ENCODE results near the gene EPN1. TPM values are rescaled to one million over a fixed set of nuclear protein-coding genes. Genes with fewer than 3 reads are reported as not detected.

The EPN1 gene
- total RNA-seq (2022; extraction: Qiagen RNA extraction), result 121 to 214 TPM (median 210 TPM) in 5 replicates

GRCh38 chr19:55674841-55675660 is at the start of gene EPN1:
Gene EPN1, plus strand, starts transcription at chr19:55675226. Its CDS starts 3,402 bp downstream, at chr19:55678628.

GRCh38 chr19:55640577-55641425 is 34.2 kb upstream of the EPN1 start, which contains the start of gene ZNF580:
Gene ZNF580, plus strand, starts transcription at chr19:55641002. Its CDS starts 1,507 bp downstream, at chr19:55642509.

GRCh38 chr19:55643003-55643886 is 31.8 kb upstream of the EPN1 start, which contains the start of gene ZNF581:
Gene ZNF581, plus strand, starts transcription at chr19:55643649. Its CDS starts 923 bp downstream, at chr19:55644572.

GRCh38 chr19:55647732-55648584 is 27.1 kb upstream of the EPN1 start, which contains the start of gene CCDC106:
Gene CCDC106, plus strand, starts transcription at chr19:55648212. Its CDS starts 835 bp downstream, at chr19:55649047.

GRCh38 chr19:55654868-55655647 is 20.0 kb upstream of the EPN1 start, which contains the start of gene U2AF2:
Gene U2AF2, plus strand, starts transcription at chr19:55655035. Its CDS starts 70 bp downstream, at chr19:55655105.

GRCh38 chr19:55738302-55738701 is 63.3 kb downstream of the EPN1 start, which contains the start of gene NLRP9:
Gene NLRP9, minus strand, starts transcription at chr19:55738402. Its CDS starts 28 bp downstream, at chr19:55738374.

GRCh38 chr19:55758797-55759196 is 83.8 kb downstream of the EPN1 start, which contains the start of gene RFPL4A:
Gene RFPL4A, plus strand, starts transcription at chr19:55759097. Its CDS starts 2,704 bp downstream, at chr19:55761801.

Other genes with a start within 250 kb of the EPN1 start
- gene SHISA7, start 231.9 kb upstream of the EPN1 start, total RNA-seq (2022; extraction: Qiagen RNA extraction), result 0.02 TPM in 2 of 5 replicates, not detected in the others
- gene ISOC2, start 213.6 kb upstream of the EPN1 start, total RNA-seq (2022; extraction: Qiagen RNA extraction), result 48.5 to 57.4 TPM (median 51.3 TPM) in 5 replicates
- 0.10 TPM in 1 of 5 replicates, not detected in the others for gene C19orf85, start 210.5 kb upstream of the EPN1 start, total RNA-seq (2022; extraction: Qiagen RNA extraction)
- gene ZNF628, start 198.6 kb upstream of the EPN1 start, total RNA-seq (2022; extraction: Qiagen RNA extraction), result 4.2 to 7.9 TPM (median 7.2 TPM) in 5 replicates
- 39.2 to 42.7 TPM (median 40.7 TPM) in 5 replicates for gene NAT14, start 190.0 kb upstream of the EPN1 start, total RNA-seq (2022; extraction: Qiagen RNA extraction)
- gene SSC5D, start 186.8 kb upstream of the EPN1 start, total RNA-seq (2022; extraction: Qiagen RNA extraction), result 0.28 to 0.84 TPM (median 0.58 TPM) in 5 replicates
- gene SBK2, start 138.1 kb upstream of the EPN1 start, total RNA-seq (2022; extraction: Qiagen RNA extraction), result 1.3 to 2.6 TPM (median 1.8 TPM) in 5 replicates
- gene SBK3, start 129.7 kb upstream of the EPN1 start, total RNA-seq (2022; extraction: Qiagen RNA extraction), result 1.3 to 2.6 TPM (median 2.1 TPM) in 5 replicates
- 21.6 to 43.3 TPM (median 36.5 TPM) in 5 replicates for gene ZNF579, start 94.4 kb upstream of the EPN1 start, total RNA-seq (2022; extraction: Qiagen RNA extraction)
- 17.4 to 26.1 TPM (median 24.0 TPM) in 5 replicates for gene FIZ1, start 75.7 kb upstream of the EPN1 start, total RNA-seq (2022; extraction: Qiagen RNA extraction)
- 12.1 to 17.2 TPM (median 16.1 TPM) in 5 replicates for gene ZNF524, start 74.9 kb upstream of the EPN1 start, total RNA-seq (2022; extraction: Qiagen RNA extraction)
- gene ZNF865, start 69.6 kb upstream of the EPN1 start, total RNA-seq (2022; extraction: Qiagen RNA extraction), result 6.8 to 13.4 TPM (median 11.9 TPM) in 5 replicates
- 4.7 to 6.7 TPM (median 5.4 TPM) in 5 replicates for gene ZNF784, start 50.7 kb upstream of the EPN1 start, total RNA-seq (2022; extraction: Qiagen RNA extraction)
- 26.5 to 51.9 TPM (median 48.8 TPM) in 5 replicates for gene ZNF580, start 34.2 kb upstream of the EPN1 start, total RNA-seq (2022; extraction: Qiagen RNA extraction)
- gene ZNF581, start 31.6 kb upstream of the EPN1 start, total RNA-seq (2022; extraction: Qiagen RNA extraction), result 37.3 to 44.0 TPM (median 42.8 TPM) in 5 replicates
- gene CCDC106, start 27.0 kb upstream of the EPN1 start, total RNA-seq (2022; extraction: Qiagen RNA extraction), result 12.0 to 20.4 TPM (median 19.0 TPM) in 5 replicates
- 234 to 285 TPM (median 273 TPM) in 5 replicates for gene U2AF2, start 20.2 kb upstream of the EPN1 start, total RNA-seq (2022; extraction: Qiagen RNA extraction)
- gene NLRP9, start 63.2 kb downstream of the EPN1 start, total RNA-seq (2022; extraction: Qiagen RNA extraction), result not detected in 5 replicates
- 0.61 to 1.2 TPM (median 0.88 TPM) in 5 replicates for gene RFPL4A, start 83.9 kb downstream of the EPN1 start, total RNA-seq (2022; extraction: Qiagen RNA extraction)
- gene RFPL4AL1, start 93.9 kb downstream of the EPN1 start, total RNA-seq (2022; extraction: Qiagen RNA extraction), result 0.12 to 0.13 TPM in 2 of 5 replicates, not detected in the others
- 0.04 TPM in 1 of 5 replicates, not detected in the others for gene NLRP11, start 156.8 kb downstream of the EPN1 start, total RNA-seq (2022; extraction: Qiagen RNA extraction)
- not detected in 5 replicates for gene NLRP4, start 161.3 kb downstream of the EPN1 start, total RNA-seq (2022; extraction: Qiagen RNA extraction)